H1 (cell line): ENCODE results near the gene CD28. TPM values are rescaled to one million over a fixed set of nuclear protein-coding genes. Genes with fewer than 3 reads are reported as not detected.

Source experiments
- CBX5 ChIP-seq: fragments of 300-800, 300-1000 bp; sonication (generic); IDR thresholded peaks from 2 replicates; pipeline ENCODE4 v1.7.1; 2016; ENCODE audit warnings: antibody characterized with exemption, low read length, low read depth
- CHD1 ChIP-seq: IDR thresholded peaks from 2 replicates; pipeline ENCODE4 v1.6.1; 2012; ENCODE audit warnings: low read depth, low read length, improper control_type of control experiment
- EP300 ChIP-seq, 2 experiments: IDR thresholded peaks; 1 replicate in 1 of 2; 2 replicates in 1 of 2; pipeline ENCODE4 v1.6.1; 2011 to 2012; ENCODE audit warnings: low read depth in 2 of 2, low read length in 2 of 2, mild to moderate bottlenecking in 2 of 2, borderline replicate concordance in 1 of 2, inconsistent platforms in 1 of 2, moderate library complexity in 1 of 2
- GTF2F1 ChIP-seq: IDR thresholded peaks from 2 replicates; pipeline ENCODE4 v1.6.1; 2012; ENCODE audit warnings: low read depth, low read length, improper control_type of control experiment, borderline replicate concordance
- RFX5 ChIP-seq: IDR thresholded peaks from 2 replicates; pipeline ENCODE4 v1.6.1; 2011; ENCODE audit warnings: low read depth, low read length, improper control_type of control experiment, borderline replicate concordance
- RNF2 ChIP-seq: fragments of 200-900, 300-1000 bp; sonication (generic); IDR thresholded peaks from 2 replicates; pipeline ENCODE4 v1.7.1; 2016; ENCODE audit warnings: borderline replicate concordance, low read depth, mild to moderate bottlenecking, antibody characterized with exemption, low read length; ENCODE audit not compliant: poor library complexity, severe bottlenecking; ENCODE audit errors: missing control alignments
- SIN3A ChIP-seq, 2 experiments: IDR thresholded peaks in 1 of 2; conservative IDR thresholded peaks in 1 of 2; 2 replicates each; pipeline ENCODE4 v1.6.1; 2011 to 2012; ENCODE audit warnings: low read length in 2 of 2, improper control_type of control experiment in 1 of 2, low read depth in 1 of 2, mild to moderate bottlenecking in 1 of 2
- ZNF274 ChIP-seq: IDR thresholded peaks from 2 replicates; pipeline ENCODE4 v1.7.0; 2012; ENCODE audit warnings: low read length, borderline replicate concordance; ENCODE audit errors: extremely low read depth
- polyA plus RNA-seq, 7 experiments: library from polyadenylated mRNA; depleted of rRNA in 3 of 7; stranded (reverse) in 5 of 7; unstranded in 2 of 7; fragments of >200 nt in 5 of 7; fragments of 200-250 nt in 2 of 7; gene quantifications; 1 replicate in 5 of 7; 2 replicates in 1 of 7; 4 replicates in 1 of 7; pipeline versions ENCODE4 v1.2.1 to v1.2.3, GENCODE V29; 2011 to 2013; ENCODE audit warnings: missing spikeins in 2 of 7, mixed read lengths in 2 of 7
- total RNA-seq: library from RNA; stranded (reverse); fragmentation: NEBNext Ultra II Directional; extraction: Animal tissue kit (Norgen Biotek cat#: 25700); gene quantifications from 2 replicates; pipeline ENCODE4 v1.2.1, GENCODE V29; 2021

CD28 gene
- total and polyA plus RNA-seq, 2 of the 8 experiments (the other 6 are each of a cell fraction or from before 2014, with no cell fraction given): not detected

- TF ChIP-seq EP300 (IDR thresholded peaks at IDR 0.05; ENCODE audit: borderline replicate concordance in 1 of 2, low read depth in 2 of 2, low read length in 2 of 2) (no peak), ZNF274 (no peak), RFX5 (no peak), RNF2 (no peak), CHD1 (no peak), GTF2F1 (no peak), CBX5 (no peak), SIN3A (conservative IDR thresholded peaks at IDR 0.05 in 1 of 2, IDR thresholded peaks at IDR 0.05 in 1 of 2; ENCODE audit: low read depth in 1 of 2, low read length in 2 of 2) (no peak)
These were observed 5.0 kb downstream of the CD28 start (continued) for GRCh38 chr2:203711399-203711798.
